IMR-90 (cell line): ENCODE measurements around the gene DYNC1H1.

Source experiments
- MAFK ChIP-seq: IDR thresholded peaks from 2 replicates; pipeline ENCODE4 v1.6.1; 2012; ENCODE audit warnings: low read depth, low read length, improper control_type of control experiment
- POLR2A ChIP-seq: IDR thresholded peaks from 2 replicates; pipeline ENCODE4 v1.6.1; 2012; ENCODE audit warnings: mild to moderate bottlenecking, low read depth, low read length
- RAD21 ChIP-seq: IDR thresholded peaks from 2 replicates; pipeline ENCODE4 v1.6.1; 2012; ENCODE audit warnings: low read length, improper control_type of control experiment
- TF ChIP-seq, protein P1 (sequence below): fragments of 150-350 bp; IDR thresholded peaks from 2 replicates; pipeline ENCODE4 v1.6.1; 2017; ENCODE audit warnings: mild to moderate bottlenecking, antibody characterized with exemption, low read length, low read depth
- TF ChIP-seq, protein P2 (sequence below): conservative IDR thresholded peaks from 2 replicates; pipeline ENCODE4 v1.5.1; 2012; ENCODE audit warnings: mild to moderate bottlenecking, low read depth, low read length, improper control_type of control experiment

DNA sequence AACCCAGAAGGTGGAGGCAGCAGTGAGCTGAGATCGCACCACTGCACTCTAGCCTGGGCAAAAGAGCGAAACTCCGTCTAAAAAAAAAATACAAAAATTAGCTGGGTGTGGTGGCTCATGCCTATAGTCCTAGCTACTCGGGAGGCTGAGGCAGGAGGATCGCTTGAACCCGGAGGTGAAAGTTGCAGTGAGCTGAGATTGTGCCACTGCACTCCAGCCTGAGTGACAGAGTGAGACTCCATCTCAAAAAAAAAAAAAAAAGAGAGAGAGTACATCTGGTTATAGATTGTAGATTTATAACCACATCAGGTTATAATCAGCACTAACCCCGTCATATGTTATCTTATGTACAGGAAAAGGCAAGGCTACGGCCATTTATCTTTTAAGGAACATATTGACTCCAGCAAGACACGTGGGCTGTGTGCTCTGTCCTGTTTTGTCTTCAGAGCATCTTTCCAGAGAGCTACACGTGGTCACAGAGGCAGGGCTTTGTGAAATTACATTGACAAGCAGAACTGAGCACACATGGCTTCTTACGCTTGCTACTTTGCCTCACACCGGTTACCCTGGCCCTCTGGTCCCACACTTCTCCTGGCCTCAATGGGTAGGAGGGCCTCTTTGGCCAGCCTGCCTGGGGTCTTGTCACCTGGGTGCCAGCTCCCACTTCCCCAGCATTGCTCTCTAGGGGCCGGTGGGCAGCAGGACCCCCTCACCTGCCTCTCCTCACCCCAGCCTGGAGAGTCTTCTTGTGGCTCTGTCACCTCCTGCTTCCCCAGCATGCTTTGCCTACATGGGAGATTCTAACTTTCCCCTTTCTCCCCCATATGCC, 6.8 kb upstream of the DYNC1H1 start:
- TF ChIP-seq MAFK (no peak), POLR2A (no peak), RAD21 (no peak)
- TF ChIP-seq, protein P1, sequence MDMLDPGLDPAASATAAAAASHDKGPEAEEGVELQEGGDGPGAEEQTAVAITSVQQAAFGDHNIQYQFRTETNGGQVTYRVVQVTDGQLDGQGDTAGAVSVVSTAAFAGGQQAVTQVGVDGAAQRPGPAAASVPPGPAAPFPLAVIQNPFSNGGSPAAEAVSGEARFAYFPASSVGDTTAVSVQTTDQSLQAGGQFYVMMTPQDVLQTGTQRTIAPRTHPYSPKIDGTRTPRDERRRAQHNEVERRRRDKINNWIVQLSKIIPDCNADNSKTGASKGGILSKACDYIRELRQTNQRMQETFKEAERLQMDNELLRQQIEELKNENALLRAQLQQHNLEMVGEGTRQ = no peak
- TF ChIP-seq, protein P2, sequence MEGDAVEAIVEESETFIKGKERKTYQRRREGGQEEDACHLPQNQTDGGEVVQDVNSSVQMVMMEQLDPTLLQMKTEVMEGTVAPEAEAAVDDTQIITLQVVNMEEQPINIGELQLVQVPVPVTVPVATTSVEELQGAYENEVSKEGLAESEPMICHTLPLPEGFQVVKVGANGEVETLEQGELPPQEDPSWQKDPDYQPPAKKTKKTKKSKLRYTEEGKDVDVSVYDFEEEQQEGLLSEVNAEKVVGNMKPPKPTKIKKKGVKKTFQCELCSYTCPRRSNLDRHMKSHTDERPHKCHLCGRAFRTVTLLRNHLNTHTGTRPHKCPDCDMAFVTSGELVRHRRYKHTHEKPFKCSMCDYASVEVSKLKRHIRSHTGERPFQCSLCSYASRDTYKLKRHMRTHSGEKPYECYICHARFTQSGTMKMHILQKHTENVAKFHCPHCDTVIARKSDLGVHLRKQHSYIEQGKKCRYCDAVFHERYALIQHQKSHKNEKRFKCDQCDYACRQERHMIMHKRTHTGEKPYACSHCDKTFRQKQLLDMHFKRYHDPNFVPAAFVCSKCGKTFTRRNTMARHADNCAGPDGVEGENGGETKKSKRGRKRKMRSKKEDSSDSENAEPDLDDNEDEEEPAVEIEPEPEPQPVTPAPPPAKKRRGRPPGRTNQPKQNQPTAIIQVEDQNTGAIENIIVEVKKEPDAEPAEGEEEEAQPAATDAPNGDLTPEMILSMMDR = no peak
